ENCODE results near the gene PIP4K2A. TPM values are rescaled to one million over a fixed set of nuclear protein-coding genes. Genes with fewer than 3 reads are reported as not detected.

The PIP4K2A gene
- total and polyA plus RNA-seq, 2 experiments from 2014 or later: 39.9 to 40.1 TPM

- Mint-ChIP-seq H3K27ac (no peak overlapping the region), H3K36me3 (ENCODE audit: low read depth) (peaks cover 5% of the 10 kb centered on the region; the same call in 2 of the 3 replicates), H3K27me3 (ENCODE audit: insufficient read depth, low read depth, poor library complexity) (no peaks in the 10 kb centered on the region), H3K9me3 (peaks cover 16% of the 10 kb centered on the region), H3K4me3 (no peak overlapping the region), H3K4me1 (no peaks in the 10 kb centered on the region)
- TF ChIP-seq ZNF331 (CRISPR knock-in tag; IDR thresholded peaks at IDR 0.05; ENCODE audit: low read depth): no peak
- TF ChIP-seq REST (IDR thresholded peaks at IDR 0.05; ENCODE audit: unreplicated experiment): no peak
- DNase-seq (ENCODE audit: low spot score): no peak
- H3K79me2 ChIP-seq (replicated peaks; ENCODE audit: insufficient read depth): no peaks in the 10 kb centered on the region
- no peak overlapping the region for H3K4me2 ChIP-seq
- no peaks in the 10 kb centered on the region for H3K36me3 ChIP-seq (ENCODE audit: insufficient read depth)
- no peaks in the 10 kb centered on the region for H3K4me1 ChIP-seq (ENCODE audit: insufficient read depth)
- H2AFZ ChIP-seq: no peak overlapping the region
- peaks cover 11% of the 10 kb centered on the region for H3K27me3 ChIP-seq (ENCODE audit: insufficient read depth)
- ATAC-seq: no peak
- no peak overlapping the region for H3K27ac ChIP-seq (ENCODE audit: low read depth)
- no peaks in the 10 kb centered on the region for H3K9me2 ChIP-seq (ENCODE audit: insufficient read depth)
- no peaks in the 10 kb centered on the region for H3F3A ChIP-seq (replicated peaks; ENCODE audit: low read depth)
- no peak overlapping the region for H3K4me3 ChIP-seq
- H4K20me1 ChIP-seq (replicated peaks; ENCODE audit: insufficient read depth): no peaks in the 10 kb centered on the region
Measured at GRCh38 chr10:22518167-22518724, 196.1 kb downstream of the PIP4K2A start.

GRCh38 chr10:22515009-22515408, 199.4 kb downstream of the PIP4K2A start:
- H3K4me2 ChIP-seq: no peak overlapping the region
- no peak overlapping the region for H3K27ac Mint-ChIP-seq
- H3K27me3 Mint-ChIP-seq (ENCODE audit: insufficient read depth, low read depth, poor library complexity): no peaks in the 10 kb centered on the region
- peaks cover 17% of the 10 kb centered on the region for H3K9me3 Mint-ChIP-seq
- no peak for ATAC-seq
- no peaks in the 10 kb centered on the region for H3K4me1 ChIP-seq (ENCODE audit: insufficient read depth)
- H3K4me1 Mint-ChIP-seq: no peaks in the 10 kb centered on the region
- H3K36me3 Mint-ChIP-seq (ENCODE audit: low read depth): no peaks in the 10 kb centered on the region; the same call in 1 of the 3 replicates
- no peaks in the 10 kb centered on the region for H3F3A ChIP-seq (replicated peaks; ENCODE audit: low read depth)
- no peaks in the 10 kb centered on the region for H4K20me1 ChIP-seq (replicated peaks; ENCODE audit: insufficient read depth)
- H3K4me3 ChIP-seq: no peak overlapping the region
- H3K4me3 Mint-ChIP-seq: no peak overlapping the region
- no peak overlapping the region for H3K27ac ChIP-seq (ENCODE audit: low read depth)
- DNase-seq (ENCODE audit: low spot score): no peak
- no peaks in the 10 kb centered on the region for H3K36me3 ChIP-seq (ENCODE audit: insufficient read depth)
- no peak overlapping the region for H2AFZ ChIP-seq
- H3K27me3 ChIP-seq (ENCODE audit: insufficient read depth): peaks cover 11% of the 10 kb centered on the region
- no peaks in the 10 kb centered on the region for H3K9me2 ChIP-seq (ENCODE audit: insufficient read depth)
- no peaks in the 10 kb centered on the region for H3K79me2 ChIP-seq (replicated peaks; ENCODE audit: insufficient read depth)
- no peak for TF ChIP-seq JUNB (IDR thresholded peaks at IDR 0.05; ENCODE audit: unreplicated experiment)
- TF ChIP-seq REST (IDR thresholded peaks at IDR 0.05; ENCODE audit: unreplicated experiment): no peak
- TF ChIP-seq NANOG (IDR thresholded peaks at IDR 0.05; ENCODE audit: borderline replicate concordance): no peak
- TF ChIP-seq POLR2AphosphoS5 (IDR thresholded peaks at IDR 0.05; ENCODE audit: low read depth): no peak
- no peak for TF ChIP-seq ZNF462 (CRISPR knock-in tag; IDR thresholded peaks at IDR 0.05)
- TF ChIP-seq EZH2 (IDR thresholded peaks at IDR 0.05; ENCODE audit: low read depth, unreplicated experiment): no peak
